SU-DHL-6 (cell line): Measurements from ENCODE around the gene ZCCHC24.

Source experiments
- EZH2phosphoT487 ChIP-seq: fragments of 200-600 bp; sonication (generic), shearing (Covaris generic); conservative IDR thresholded peaks from 2 replicates; pipeline ENCODE4 v1.6.1; 2018; ENCODE audit warnings: mild to moderate bottlenecking, antibody characterized with exemption, low read length, moderate library complexity, mixed read lengths
- TF ChIP-seq, protein P1 (sequence below): fragments of 200-600 bp; sonication (generic); IDR thresholded peaks from one replicate; pipeline ENCODE4 v1.5.1; 2017; ENCODE audit warnings: antibody characterized with exemption, mild to moderate bottlenecking, low read length, moderate library complexity; ENCODE audit not compliant: insufficient read depth, poor library complexity, severe bottlenecking

DNA sequence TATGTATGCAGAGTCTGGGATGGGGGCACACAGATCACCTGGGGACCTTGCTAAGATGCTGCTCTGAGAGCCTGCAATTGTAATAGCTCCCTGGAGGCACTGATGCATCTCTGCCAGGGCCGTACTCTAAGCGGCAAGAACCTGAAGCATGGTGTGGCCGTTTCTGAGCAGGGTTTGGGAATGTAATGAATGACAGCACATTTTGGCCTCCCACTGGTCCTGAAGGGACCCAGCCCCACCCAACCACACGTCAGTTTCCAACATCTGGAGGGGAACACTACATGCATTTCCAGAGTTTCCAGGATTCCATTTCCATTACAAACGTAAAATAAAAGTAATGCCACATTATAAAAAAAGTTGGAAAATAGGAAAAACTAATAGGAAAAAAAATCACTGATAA, 14.0 kb downstream of the ZCCHC24 start:
- TF ChIP-seq, protein P1, sequence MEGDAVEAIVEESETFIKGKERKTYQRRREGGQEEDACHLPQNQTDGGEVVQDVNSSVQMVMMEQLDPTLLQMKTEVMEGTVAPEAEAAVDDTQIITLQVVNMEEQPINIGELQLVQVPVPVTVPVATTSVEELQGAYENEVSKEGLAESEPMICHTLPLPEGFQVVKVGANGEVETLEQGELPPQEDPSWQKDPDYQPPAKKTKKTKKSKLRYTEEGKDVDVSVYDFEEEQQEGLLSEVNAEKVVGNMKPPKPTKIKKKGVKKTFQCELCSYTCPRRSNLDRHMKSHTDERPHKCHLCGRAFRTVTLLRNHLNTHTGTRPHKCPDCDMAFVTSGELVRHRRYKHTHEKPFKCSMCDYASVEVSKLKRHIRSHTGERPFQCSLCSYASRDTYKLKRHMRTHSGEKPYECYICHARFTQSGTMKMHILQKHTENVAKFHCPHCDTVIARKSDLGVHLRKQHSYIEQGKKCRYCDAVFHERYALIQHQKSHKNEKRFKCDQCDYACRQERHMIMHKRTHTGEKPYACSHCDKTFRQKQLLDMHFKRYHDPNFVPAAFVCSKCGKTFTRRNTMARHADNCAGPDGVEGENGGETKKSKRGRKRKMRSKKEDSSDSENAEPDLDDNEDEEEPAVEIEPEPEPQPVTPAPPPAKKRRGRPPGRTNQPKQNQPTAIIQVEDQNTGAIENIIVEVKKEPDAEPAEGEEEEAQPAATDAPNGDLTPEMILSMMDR, result no peak
- TF ChIP-seq EZH2phosphoT487, result no peak
